GM18858 (cell line): ENCODE results near the gene IFI30.
A peak's percentile ranks its signal among the peaks of the same experiment; 100 is the strongest.
"Not testable (repeated sequence)": the region's sequence is repeated elsewhere in the genome, so short reads cannot be mapped to it uniquely, and the experiment has no call there.

Source experiments
- ATAC-seq: cut with Tn5 transposase; IDR thresholded peaks from one replicate; pipeline ENCODE4 v1.9.1; 2021; ENCODE audit not compliant: unreplicated experiment

Gene IFI30

DNA sequence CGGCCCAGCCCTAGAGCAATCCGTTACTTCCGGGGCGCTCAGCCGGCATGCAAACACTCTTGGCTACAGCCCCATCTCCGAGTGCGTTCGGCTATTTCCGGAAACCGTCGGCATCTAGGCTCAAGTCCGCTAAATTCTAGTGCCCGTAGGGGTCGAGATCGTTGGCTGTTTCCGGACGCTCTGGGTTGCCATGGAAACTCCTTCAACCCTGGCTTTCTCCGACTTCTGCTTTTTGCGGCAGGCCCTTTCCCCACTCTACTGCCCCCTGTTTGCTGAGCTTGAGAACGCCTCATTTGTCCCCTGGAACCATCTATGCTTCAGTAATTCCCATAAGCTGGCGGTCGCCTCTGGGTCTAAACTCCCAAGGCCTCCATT is 21.2 kb upstream of the IFI30 start:
- ATAC-seq, result peak; percentile 45

DNA sequence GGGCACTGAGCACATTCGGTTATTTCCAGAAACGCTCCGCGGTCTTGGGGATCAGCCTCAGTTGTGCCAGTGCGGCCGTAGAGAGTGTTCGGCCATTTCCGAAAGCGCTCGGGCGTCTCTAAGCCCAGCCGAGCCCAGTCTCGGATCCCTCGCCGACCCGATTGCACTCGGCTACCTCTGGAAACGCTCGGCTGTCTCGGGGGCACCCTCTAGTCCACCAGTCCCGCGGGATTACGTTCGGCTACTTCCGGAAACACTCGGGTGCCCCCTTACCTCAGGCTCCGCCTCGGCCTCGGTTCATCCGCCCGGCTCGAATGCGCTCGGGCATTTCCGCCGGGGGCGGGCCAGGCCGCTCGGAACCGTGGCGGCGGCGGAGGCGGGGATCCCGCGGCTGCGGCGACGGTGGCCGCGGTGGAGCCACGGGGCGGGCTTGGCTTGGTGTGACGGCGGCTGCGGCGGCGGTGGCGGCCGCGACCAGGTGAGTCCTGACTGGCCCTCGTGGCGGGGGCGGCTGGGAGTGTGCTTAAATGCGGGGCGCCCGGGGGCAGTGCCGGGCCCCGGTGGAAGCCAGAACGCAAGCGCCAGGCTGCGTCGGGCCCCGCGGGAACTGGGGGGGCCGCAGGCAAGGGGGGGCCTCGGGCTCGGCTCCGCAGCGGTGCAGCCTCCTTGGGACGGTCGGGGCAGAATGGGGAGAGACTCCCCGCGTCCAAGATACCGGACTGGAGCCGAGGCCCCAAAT is 20.6 kb upstream of the IFI30 start, which contains the start of gene PIK3R2:
PIK3R2 (plus strand) TSS at position 347 of the 739 bp plus-strand sequence. CDS start 2,717 bp downstream, outside the sequence.
- ATAC-seq, result peak; percentile 76

DNA sequence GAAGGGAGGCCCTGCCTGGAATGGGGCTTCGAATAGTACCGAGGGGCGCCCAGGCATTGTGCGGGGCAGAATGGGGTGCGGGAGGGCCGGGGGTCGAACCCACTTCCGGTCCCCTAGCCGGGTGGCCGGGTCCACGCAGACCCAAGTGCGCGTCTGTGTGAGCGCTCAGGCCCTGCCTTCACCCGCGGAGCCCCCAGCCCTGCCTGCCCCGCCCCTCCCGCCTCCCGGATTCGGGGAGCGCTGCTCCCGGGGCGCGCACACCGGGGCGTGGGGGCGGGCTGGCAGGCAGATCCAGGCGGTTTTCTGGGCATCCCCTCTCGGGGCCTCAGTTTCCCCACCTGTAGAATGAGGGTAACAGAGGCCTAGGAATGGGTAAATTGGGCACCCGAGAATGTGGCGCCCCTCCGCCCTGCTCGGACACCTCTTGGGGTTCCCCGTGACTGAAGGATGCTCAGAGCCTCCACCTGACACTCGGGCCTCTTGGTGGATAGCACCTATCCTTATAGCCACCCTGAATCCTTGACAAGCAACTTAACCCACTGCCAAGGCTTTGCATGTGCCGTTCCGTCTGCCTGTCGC is 20.0 kb upstream of the IFI30 start:
- no peak for ATAC-seq

DNA sequence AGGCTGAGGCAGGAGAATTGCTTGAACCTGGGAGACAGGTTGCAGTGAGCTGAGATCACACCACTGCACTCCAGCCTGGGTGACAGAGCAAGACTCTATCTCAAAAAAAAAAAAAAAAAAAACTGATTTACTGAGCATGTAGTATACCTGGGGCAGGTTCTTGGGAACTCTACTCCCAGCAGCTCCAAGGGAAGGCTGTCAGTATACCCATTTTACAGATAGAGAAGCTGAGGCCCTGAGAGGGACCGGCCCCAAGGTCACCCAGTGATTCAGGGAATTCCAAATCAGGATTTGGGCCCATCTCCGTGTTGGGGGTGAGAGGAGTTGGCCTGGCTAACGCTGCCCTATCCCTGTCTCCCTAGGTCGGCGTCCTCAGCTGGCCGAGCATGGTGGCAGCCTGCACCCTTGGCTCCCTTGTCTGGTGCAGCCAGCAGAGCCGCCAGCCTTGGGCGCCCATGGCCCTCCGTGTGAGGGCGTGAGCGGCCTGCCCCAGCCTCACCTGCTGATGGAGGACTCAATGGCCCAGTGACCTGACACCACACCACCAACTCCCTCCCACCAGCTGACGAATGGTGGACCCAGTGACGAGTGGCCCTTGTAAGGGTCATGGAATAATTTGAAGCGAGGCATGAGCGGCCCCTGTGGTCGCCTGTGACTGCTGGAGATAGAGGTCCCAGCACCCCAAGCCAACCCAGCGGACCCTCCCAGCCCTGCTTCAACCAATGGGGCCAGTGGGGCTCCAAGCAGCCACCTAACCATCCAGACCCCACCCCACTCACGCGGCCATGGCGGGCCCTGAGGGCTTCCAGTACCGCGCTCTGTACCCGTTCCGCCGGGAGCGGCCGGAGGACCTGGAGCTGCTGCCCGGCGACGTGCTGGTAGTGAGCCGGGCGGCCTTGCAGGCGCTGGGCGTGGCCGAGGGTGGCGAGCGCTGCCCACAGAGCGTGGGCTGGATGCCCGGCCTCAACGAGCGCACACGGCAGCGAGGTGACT is 18.2 kb upstream of the IFI30 start:
- ATAC-seq, result no peak

DNA sequence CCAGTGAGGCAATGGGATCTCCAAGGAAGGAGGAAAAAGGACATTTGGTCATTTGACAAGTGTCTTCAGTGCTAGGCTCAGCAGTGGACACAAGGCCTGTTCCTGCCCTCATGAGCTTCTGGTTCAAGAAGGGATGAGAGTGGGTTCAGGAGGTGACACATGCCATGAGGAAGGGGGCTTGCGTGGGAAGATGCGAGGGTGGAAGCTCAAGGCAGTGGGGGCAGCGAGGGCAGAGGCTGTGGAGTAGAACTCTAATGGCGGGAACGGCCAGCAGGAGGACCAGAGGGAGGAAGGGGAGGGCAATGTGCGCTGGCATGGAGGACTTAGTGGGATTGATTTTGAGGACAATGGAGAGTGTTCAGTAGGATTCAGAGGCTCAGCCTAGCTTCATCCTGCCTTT is 17.3 kb upstream of the IFI30 start:
- ATAC-seq, result no peak

DNA sequence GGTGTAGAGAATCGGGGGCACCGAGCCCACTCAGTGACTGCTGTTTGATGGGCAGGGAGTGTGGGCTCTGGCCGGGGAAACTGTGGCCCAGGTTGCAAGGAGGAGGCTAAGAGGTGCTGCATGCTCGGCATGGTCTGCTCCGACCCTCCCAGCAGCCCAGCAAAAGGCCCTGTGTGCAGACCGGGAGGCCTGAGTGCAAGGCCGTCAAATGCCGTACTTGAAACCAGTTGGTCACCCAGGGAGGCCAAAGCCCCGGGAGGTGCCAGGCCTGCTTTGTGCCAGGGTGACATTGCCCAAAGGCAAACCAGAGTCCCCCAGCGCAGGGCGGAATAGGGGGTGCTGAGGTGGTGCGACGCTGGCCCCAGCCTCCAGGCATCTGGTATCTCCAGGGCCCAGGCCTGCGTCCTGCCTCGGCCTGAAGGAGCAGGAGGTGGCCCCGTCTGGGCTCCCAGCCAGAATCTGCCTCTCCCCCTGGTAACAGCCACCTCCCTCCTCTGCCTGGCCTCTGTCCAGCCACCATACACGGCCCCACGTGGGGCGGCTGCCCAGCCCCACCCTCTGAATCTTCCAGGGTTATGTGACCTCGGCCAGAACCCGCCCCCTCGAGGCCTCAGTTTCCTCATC is 16.7 kb upstream of the IFI30 start:
- ATAC-seq, result no peak

DNA sequence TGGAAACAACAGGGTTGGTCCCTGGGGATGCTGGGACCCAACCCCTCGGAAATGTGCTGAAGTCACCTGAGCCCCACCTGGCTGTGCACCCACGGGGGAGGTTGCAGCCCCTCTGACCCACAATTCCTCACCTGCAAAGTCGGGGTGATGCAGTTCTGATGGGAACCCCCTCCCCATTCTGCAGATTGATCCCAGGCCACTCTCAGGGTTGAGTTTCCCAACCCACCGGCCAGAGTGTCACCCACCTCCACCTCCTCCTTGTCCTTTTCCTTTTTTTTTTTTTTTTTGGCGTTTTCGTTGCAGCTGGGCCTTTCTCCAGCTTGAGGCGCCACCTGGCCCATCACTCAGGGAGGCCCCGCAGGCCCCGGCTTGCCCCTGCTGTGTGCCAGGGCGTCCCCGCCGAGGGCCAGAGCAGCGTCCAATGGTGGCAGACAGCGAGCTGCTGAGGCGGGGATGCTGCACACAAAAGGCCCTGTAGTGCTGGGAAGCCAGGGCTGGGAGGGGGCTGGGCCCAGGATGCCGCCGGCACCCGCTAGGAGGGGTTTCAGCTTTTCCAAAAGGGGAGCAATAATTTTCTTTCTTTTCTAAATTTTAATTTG is 16.0 kb upstream of the IFI30 start:
- no peak for ATAC-seq

DNA sequence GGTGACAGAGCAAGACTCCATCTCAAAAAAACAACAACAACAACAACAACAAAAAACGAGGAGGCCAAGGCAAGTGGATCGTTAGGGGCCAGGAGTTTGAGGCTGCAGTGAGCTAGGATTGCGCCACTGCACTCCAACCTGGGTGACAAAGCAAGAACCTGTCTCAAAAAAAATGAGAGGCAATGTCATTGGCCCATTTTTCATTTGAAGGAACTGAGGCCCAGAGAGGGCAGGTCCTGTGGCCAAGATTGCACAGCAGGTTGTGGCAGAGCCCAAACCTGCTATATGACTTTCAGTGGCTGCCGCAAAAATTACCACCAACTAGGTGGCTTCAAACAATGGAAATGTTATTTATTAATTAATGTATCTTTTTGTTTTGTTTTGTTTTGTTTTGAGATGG is 15.1 kb upstream of the IFI30 start:
- ATAC-seq, result no peak

DNA sequence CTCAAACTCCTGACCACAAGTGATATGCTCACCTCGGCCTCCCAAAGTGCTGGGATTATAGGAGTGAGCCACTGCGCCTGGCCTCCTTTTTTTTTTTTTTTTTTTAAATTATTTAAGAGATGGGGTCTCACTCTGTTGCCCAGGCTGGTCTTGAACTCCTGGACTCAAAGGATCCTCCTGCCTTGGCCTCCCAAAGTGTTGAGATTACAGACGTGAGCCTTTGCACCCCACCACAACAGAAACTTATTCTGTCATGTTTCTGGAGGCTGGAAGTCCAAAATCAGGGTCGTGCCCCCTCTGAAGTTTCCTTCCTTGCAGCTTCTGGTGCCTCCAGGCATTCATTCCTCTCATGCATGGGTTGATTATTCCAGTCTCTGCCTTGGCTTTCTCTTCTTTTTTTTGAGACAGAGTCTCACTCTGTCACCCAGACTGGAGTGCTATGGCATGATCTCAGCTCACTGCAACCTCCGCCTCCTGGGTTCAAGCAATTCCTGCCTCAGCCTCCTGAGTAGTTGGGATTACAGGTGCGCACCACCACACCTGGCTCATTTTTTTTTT is 14.5 kb upstream of the IFI30 start:
- ATAC-seq, result not testable (repeated sequence)

DNA sequence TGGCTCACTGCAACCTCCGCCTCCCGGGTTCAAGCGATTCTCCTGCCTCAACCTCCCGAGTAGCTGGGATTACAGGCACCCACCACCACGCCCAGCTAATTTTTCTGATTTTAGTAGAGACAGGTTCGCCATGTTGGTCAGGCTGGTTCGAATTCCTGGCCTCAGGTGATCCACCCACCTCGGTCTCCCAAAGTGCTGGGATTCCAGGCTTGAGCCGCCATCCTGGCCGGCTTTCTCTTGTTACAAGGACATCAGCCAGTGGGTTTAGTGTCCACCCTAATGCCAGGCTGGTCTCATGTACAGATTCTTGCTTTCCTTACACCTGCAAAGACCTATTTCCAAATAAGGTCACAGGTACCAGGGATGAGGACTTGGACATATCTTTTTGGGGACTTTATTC is 13.8 kb upstream of the IFI30 start:
- no peak for ATAC-seq

DNA sequence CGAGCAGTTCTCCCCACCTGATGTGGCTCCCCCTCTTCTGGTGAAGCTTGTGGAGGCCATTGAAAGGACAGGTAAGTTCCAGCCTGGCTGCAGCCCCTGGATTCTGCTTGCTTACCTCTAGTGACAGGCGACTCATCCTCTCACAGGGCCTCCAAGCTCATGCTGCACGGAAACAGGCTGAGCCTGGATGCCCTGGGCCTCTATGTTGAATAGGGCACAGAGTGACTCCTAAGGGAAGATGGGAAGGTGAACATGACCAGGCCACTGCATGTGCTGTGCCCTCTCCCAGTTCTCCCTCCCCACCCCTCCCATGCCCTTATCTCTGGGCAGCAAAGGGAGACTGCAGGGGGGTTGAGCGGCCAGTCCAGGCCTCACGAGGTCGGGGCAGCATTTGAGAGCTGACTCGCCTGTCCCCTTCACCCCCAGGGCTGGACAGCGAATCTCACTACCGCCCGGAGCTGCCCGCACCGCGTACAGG is 13.1 kb upstream of the IFI30 start:
- no peak for ATAC-seq

DNA sequence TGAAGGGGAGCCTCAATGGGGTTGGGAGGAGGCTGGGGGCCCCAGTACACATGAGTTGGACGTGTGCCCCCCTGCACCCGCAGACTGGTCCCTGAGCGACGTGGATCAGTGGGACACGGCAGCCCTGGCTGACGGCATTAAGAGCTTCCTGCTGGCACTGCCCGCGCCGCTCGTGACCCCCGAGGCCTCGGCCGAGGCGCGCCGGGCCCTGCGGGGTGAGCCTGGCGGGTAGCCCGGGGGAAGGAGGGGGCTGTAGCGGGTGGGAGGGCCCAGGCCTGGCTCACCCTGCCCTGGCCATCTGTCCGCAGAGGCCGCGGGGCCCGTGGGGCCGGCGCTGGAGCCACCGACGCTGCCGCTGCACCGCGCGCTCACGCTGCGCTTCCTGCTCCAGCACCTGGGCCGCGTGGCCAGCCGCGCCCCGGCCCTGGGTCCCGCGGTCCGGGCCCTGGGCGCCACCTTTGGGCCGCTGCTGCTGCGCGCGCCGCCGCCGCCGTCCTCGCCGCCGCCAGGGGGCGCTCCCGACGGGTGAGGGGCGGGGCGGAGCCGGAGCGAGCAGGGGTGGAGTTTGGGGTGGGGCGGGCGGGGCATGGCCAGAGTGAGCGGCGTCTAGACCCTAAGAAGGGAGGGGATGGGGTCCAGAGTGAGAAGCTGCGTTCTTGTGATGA is 12.5 kb upstream of the IFI30 start:
- ATAC-seq, result no peak

DNA sequence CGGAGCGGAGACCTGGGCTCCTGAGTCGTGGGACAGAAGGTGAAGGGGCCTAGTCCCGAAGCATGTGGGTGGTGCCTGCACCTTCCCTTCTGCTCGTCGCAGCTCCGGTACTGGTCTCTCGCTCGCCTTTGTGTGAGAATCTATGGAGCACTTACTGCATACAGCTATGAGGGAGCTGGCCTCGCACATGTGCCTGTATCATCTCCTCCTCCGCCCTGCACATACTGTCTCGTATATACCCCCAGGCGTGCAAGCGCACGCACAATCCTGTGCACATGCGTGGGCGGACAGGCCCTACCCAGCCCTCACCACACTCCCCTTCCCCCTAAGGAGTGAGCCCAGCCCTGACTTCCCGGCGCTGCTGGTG is 12.0 kb upstream of the IFI30 start:
- ATAC-seq, result no peak

DNA sequence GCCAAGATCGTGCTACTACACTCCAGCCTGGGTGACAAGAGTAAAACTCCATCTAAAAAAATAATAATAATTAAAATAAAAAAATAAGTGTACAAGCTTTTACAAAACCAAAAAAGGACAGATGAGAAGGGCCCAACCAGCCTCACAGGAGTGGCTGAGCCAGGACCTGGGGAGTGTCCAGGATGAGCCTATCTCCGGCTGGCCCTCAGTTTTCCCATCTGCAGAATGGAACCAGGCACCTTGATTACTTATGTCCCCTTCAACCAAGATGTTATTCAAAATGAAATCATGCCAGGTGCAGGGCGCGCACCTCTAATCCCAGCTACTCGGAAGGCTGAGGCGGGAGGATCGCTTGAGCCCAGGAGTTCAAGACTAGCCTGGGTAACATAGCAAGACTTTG is 9.5 kb upstream of the IFI30 start:
- no peak for ATAC-seq

DNA sequence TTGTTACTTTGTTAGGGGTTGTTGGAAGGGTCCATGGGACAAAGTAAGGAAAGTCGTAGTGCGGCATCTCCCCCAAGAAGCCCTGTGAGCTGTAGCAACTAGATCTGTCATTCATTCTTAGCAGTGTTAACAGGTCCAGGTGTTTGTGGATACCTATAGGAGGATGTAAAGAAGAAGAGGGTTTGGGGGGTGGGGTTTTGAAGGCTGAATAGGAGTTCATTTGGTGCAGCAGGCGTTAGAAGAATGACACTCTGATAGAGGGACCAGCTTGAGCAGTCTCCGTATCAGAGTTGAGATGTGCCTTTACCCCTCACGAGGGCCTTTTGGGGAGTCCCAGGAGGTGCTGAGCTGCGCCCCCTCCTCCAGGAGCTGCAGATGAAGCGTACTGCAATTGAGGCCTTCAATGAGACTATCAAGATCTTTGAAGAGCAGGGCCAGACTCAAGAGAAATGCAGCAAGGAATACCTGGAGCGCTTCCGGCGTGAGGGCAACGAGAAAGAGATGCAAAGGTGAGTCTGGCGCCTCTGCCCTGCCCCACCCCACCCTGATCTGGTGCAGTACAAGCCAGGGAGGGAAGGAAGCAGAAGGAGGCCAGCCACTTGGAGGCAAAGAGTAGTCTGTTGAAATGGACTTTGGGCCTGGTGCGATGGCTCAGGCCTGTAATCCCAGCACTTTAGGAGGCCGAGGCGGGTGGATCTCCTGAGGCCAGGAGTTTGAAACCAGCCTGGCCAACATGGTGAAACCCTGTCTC is 7.6 kb upstream of the IFI30 start:
- no peak for ATAC-seq

DNA sequence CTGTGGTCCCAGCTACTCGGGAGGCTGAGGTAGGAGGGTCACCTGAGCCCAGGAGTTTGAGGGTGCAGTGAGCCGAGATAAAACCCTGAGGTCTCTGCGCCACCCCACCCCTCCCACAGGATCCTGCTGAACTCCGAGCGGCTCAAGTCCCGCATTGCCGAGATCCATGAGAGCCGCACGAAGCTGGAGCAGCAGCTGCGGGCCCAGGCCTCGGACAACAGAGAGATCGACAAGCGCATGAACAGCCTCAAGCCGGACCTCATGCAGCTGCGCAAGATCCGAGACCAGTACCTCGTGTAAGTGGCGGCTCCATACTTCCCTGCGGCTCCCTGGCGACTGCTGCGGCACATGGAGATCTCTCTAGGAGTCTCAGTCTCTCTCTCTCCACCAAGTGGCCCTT is 6.6 kb upstream of the IFI30 start:
- no peak for ATAC-seq

DNA sequence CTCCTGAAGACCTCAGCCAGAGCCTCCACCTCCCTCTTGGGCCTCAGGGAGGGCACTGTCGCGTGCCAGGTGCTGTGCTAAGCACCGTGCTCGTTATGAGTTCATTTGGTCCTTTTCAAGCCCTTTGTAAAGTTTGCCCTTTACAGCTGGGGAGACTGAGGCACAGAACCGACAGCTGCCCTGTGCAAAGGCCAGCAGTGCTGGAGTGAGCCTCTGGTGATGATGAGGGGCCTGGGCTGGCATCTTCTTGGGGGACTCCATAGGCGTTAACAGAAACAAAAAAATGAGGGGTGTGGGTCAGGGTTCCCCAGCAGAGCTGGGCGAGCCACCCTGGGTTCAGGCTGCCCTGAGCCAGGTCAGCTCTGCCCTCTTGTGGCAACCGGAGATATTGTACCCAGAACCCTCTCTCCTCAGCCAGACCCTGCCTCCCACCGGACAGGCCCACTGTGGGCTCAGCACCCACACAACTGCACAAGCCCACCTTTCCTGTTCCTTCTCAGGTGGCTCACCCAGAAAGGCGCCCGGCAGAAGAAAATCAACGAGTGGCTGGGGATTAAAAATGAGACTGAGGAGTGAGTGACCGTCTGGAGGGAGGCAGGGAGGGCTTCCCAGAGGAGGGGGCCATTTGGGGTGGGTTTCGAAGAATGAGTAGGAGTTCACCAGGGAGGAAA is 5.5 kb upstream of the IFI30 start:
- no peak for ATAC-seq

DNA sequence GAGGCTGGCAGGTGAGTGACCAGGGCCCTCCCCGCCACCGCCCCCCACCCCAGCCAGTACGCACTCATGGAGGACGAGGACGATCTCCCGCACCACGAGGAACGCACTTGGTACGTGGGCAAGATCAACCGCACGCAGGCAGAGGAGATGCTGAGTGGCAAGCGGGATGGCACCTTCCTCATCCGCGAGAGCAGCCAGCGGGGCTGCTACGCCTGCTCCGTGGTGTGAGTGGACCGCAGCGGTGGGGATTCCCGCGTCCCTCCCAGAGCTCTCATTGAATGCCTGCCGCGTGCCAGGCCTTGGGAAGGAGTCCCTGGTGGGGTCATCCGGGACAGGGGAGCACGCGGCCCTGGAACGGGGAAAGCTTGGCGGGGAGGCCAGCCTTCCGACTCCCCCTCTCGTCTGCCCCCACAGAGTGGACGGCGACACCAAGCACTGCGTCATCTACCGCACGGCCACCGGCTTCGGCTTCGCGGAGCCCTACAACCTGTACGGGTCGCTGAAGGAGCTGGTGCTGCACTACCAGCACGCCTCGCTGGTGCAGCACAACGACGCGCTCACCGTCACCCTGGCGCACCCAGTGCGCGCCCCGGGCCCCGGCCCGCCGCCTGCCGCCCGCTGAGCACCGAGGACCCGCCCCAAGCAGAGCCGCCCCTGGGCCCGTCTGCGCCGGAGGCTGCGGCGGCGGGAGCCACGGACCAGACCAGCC is 4.8 kb upstream of the IFI30 start:
- ATAC-seq, result no peak
